Activated T-helper 1 cell treated with anti-CD3 and anti-CD28 coated beads, Interleukin-12 subunit alpha, Interleukin-12 subunit beta, Interleukin-2, Interleukin-4 antibody, amounts not matched to agents 30 ng/mL and 10 ng/mL and 1 ng/mL, durations not matched to agents 14 hours and 24 hours and 36 hours (primary cell): ENCODE results near the gene CTNND2. TPM values are rescaled to one million over a fixed set of nuclear protein-coding genes. Genes with fewer than 3 reads are reported as not detected.
"Not testable (repeated sequence)": the region's sequence is repeated elsewhere in the genome, so short reads cannot be mapped to it uniquely, and the experiment has no call there.

Experiments
- DNase-seq: peaks from one replicate; pipeline ENCODE4 v3.0.0; 2021; ENCODE audit warnings: low spot score
- H3K27ac Mint-ChIP-seq: one replicate; pipeline ENCODE4 v1.8.0; 2021; ENCODE audit warnings: mild to moderate bottlenecking, mixed read lengths
- H3K27me3 Mint-ChIP-seq: one replicate; pipeline ENCODE4 v1.8.0; 2022; ENCODE audit warnings: mild to moderate bottlenecking, moderate library complexity, mixed read lengths; ENCODE audit not compliant: insufficient read depth
- H3K36me3 Mint-ChIP-seq: one replicate; pipeline ENCODE4 v1.8.0; 2021; ENCODE audit warnings: low read depth, mixed read lengths
- H3K4me1 Mint-ChIP-seq: one replicate; pipeline ENCODE4 v1.8.0; 2021; ENCODE audit warnings: low read depth, mixed read lengths
- H3K4me3 Mint-ChIP-seq: one replicate; pipeline ENCODE4 v1.8.0; 2021; ENCODE audit warnings: mild to moderate bottlenecking, moderate library complexity, mixed read lengths
- H3K9me3 Mint-ChIP-seq: one replicate; pipeline ENCODE4 v1.8.0; 2021; ENCODE audit warnings: mixed read lengths
- intact Hi-C: fragments of 100-400 bp; cut with micrococcal nuclease; formaldehyde crosslinking; loops from one replicate; pipeline ENCODE4 v1.15.1; 2024
- total RNA-seq: library from RNA; stranded (reverse); gene quantifications from 2 replicates; pipeline ENCODE4 v1.2.3, GENCODE V29; 2022

Gene CTNND2
- total RNA-seq, 1 donor from 2014 or later, result not detected

DNA sequence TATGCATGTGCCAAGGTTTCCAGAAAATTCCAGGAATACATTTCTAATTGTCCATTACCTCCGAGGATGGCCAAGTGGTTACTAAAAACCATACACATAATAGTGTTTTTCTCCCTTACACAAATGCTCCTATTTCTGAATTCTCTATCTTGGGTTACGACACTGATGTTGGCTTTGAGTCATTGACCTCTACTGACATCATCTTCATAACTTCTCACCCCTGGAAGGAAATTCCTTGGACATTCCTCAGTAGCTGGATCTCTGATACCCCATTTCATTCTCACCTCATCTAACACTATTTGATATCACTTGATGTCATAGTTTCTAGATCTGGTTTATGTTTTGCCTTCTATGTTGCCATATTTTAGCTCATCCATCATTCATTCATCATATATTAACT lies 287.2 kb downstream of the CTNND2 start:
- no peak for DNase-seq
- Mint-ChIP-seq H3K27ac (no peak overlapping the region), H3K9me3 (no peaks in the 10 kb centered on the region), H3K27me3 (no peaks in the 10 kb centered on the region), H3K36me3 (no peaks in the 10 kb centered on the region), H3K4me3 (no peak overlapping the region), H3K4me1 (no peaks in the 10 kb centered on the region)
- intact Hi-C loops, result no loop called here

DNA sequence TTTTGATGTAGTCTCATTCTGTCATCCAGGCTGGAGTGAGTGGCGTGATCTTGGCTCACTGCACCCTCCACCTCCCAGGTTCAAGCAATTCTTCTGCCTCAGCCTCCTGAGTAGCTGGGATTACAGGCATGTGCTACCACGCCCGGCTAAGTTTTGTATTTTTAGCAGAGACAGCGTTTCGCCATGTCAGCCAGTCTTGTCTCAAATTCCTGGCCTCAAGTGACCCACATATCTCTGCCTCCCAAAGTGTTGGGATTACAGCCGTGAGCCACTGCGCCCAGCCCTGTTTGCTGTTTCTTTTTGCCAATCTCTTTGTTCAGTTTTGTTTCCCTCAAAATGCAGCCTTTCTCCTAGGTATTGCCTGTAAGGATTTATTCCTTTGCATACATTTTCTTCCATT lies 287.6 kb downstream of the CTNND2 start:
- DNase-seq, H3K27ac Mint-ChIP-seq, H3K4me1 Mint-ChIP-seq, H3K4me3 Mint-ChIP-seq, intact Hi-C loops, H3K27me3 Mint-ChIP-seq, H3K36me3 Mint-ChIP-seq, H3K9me3 Mint-ChIP-seq: not testable (repeated sequence)

DNA sequence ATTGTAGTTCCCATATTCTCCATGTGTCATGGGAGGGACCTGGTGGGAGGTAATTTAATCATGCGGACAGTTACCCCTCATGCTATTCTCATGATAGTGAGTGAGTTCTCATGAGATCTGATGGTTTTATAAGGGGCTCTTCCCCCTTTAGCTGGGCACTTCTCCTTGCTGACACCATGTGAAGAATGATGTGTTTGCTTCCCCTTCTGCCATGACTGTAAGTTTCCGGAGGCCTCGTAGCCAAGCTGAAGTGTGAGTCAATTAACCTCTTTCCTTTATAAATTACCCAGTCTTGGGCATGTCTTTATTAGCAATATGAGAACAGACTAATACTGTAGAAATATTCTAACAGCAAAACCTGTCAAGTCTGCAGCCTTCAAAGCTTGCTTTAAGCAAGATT lies 293.2 kb downstream of the CTNND2 start:
- H3K27ac Mint-ChIP-seq, result no peak overlapping the region
- no peaks in the 10 kb centered on the region for H3K4me1 Mint-ChIP-seq
- H3K36me3 Mint-ChIP-seq, result no peaks in the 10 kb centered on the region
- no peak for DNase-seq
- H3K4me3 Mint-ChIP-seq, result no peak overlapping the region
- no peaks in the 10 kb centered on the region for H3K27me3 Mint-ChIP-seq
- H3K9me3 Mint-ChIP-seq, result no peaks in the 10 kb centered on the region
- intact Hi-C loops, result no loop called here

DNA sequence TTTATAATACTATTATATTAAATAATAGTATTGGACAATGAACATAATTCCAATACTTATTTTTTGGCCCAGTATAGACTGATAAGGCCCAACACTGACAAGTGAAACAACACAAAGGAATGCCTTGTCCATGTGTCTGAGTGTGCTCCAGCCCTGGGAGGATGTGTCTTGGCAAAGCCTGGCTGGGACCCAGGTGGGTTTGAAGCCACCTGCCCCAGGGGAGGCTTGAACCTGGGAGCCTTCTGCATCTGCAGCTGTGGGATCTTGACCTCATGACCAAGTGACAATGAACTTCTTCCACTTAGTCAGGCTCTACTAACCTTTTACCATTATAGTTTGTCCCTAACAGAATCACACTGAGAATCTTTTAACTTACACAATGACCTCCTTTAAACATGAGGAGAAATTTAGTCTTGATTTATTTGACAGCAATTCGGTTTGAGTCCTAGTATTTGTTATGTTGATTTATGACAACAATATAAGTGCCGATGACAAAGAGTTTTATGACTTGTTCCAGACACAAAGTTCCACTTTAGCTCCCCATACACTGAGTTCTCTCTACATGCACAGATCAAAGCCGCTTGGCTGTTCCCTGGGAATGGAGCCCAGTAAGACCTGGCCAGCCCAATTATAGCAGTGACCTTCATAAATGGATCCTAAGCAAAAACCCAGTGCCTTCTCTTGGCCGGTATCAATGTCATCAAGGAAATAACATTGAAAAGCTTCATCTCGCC lies 294.5 kb downstream of the CTNND2 start:
- no peak overlapping the region for H3K27ac Mint-ChIP-seq
- no peak overlapping the region for H3K4me3 Mint-ChIP-seq
- intact Hi-C loops, result no loop called here
- no peaks in the 10 kb centered on the region for H3K9me3 Mint-ChIP-seq
- H3K27me3 Mint-ChIP-seq, result no peaks in the 10 kb centered on the region
- H3K36me3 Mint-ChIP-seq, result no peaks in the 10 kb centered on the region
- no peaks in the 10 kb centered on the region for H3K4me1 Mint-ChIP-seq
- DNase-seq, result no peak

DNA sequence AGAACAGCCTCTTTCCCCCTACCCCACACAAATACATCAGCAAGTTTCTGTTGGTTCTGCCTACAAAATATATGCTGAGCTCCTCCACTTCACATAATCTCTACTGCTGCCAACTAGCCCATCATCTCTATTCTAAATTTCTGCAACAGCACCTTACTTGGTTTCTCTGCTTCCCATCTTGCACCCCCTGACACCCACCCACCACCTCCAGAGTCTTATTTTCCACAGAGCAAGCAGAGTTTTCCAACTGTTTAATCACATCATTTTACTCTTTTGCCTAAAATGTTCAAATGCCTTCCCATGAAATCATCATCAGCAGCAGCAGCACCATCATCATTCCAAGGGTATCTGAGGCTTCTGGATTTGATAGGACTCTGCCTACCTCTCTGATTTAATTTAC lies 295.7 kb downstream of the CTNND2 start:
- intact Hi-C loops, result no loop called here
- H3K4me1 Mint-ChIP-seq, result no peaks in the 10 kb centered on the region
- DNase-seq, result no peak

DNA sequence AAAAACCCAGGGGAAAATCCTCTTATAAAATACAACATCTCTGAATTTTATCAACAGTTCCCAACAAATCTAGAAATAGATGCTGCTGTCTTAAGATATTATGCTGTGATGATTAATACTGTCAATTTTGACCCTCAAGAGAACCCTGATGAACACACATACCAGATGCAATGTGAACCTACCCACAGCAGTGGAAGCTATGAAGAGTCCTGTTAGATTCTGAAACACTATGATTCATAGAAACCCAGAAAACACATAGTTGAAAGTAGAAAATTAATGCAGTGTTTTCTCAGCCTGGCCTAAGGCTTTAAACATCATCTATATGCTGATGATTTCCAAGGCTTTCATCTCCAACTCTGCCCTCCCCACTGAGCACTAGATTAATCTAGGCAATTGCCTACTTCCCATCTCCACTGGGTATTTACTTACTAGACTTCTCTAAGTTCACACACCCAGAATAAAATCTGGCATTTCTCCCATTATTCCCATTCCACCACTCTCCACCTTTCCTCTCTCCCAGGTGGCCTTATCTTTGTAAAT lies 296.2 kb downstream of the CTNND2 start:
- H3K4me1 Mint-ChIP-seq, result no peaks in the 10 kb centered on the region
- H3K36me3 Mint-ChIP-seq, result no peaks in the 10 kb centered on the region
- H3K27ac Mint-ChIP-seq, result no peak overlapping the region
- H3K4me3 Mint-ChIP-seq, result no peak overlapping the region
- no peak for DNase-seq
- no peaks in the 10 kb centered on the region for H3K9me3 Mint-ChIP-seq
- H3K27me3 Mint-ChIP-seq, result no peaks in the 10 kb centered on the region
- intact Hi-C loops, result no loop called here

More for the DNA sequence above, 295.7 kb downstream of the CTNND2 start:
- H3K27ac Mint-ChIP-seq, result no peak overlapping the region
- no peaks in the 10 kb centered on the region for H3K36me3 Mint-ChIP-seq
- no peaks in the 10 kb centered on the region for H3K27me3 Mint-ChIP-seq
- H3K4me3 Mint-ChIP-seq, result no peak overlapping the region
- H3K9me3 Mint-ChIP-seq, result no peaks in the 10 kb centered on the region

DNA sequence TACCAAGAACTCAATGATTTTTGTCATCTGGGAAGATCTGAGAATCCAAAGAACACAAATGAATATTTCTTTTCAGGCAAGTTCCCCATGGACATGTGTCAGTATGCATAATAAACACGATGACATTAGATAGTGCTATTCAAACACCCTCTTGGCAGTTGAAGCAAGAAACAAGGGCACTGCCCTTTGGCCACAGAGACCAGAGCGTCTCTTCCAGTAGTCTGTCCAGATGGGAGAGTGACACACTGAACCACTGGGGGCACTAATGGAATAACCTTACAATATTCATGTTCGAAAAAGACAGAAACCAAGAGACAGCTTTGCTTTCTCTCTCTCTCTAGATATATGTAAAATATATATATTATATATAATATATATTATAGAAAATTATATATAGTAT lies 301.9 kb downstream of the CTNND2 start:
- no peaks in the 10 kb centered on the region for H3K36me3 Mint-ChIP-seq
- H3K9me3 Mint-ChIP-seq, result no peaks in the 10 kb centered on the region
- H3K27ac Mint-ChIP-seq, result no peak overlapping the region
- H3K4me3 Mint-ChIP-seq, result no peak overlapping the region
- intact Hi-C loops, result no loop called here
- no peaks in the 10 kb centered on the region for H3K27me3 Mint-ChIP-seq
- DNase-seq, result no peak
- no peaks in the 10 kb centered on the region for H3K4me1 Mint-ChIP-seq

DNA sequence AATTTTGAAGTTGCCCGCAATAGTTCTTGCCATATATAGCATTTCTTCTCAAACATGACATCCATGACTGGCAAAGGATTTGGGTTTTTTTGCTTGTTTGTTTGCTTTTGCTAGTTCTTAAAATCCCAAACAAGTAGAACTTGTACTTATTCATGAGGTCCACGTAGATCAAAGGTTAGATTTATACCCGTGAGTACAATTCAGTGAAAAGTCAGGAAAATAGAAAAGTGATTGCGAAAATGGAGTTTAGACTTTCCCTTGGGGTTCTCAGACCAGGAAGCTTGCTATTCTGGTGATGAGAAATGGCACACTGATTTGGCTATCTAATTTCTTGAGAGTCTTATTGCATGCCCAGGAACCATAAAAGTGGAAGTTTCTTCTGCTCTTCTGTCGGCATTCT lies 304.7 kb downstream of the CTNND2 start:
- no peaks in the 10 kb centered on the region for H3K36me3 Mint-ChIP-seq

DNA sequence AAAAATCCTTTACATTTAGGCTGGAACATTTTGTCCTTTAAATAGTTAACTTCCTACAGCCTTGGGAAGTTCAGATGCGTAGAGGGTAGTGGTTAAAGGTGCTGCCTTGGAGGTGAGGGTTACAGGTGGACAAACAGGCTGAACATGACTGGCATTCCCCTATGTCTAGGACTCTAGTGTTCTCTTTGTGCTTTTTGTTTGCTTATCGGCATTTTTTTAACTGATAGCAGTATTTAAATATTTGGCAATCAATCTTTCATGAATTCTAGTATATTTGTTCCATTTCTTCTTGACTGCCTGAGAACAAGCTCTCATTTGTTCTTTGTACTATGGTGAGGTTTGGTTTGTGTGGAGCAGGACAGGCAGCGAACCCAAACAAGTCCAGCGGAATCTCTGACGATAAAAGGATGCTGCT lies 307.6 kb downstream of the CTNND2 start:
- Mint-ChIP-seq H3K9me3 (no peaks in the 10 kb centered on the region), H3K27ac (no peak overlapping the region), H3K36me3 (no peaks in the 10 kb centered on the region), H3K27me3 (no peaks in the 10 kb centered on the region), H3K4me1 (no peaks in the 10 kb centered on the region), H3K4me3 (no peak overlapping the region)
- intact Hi-C loops, result no loop called here
- DNase-seq, result no peak

More for the DNA sequence above, 304.7 kb downstream of the CTNND2 start:
- H3K27me3 Mint-ChIP-seq, result no peaks in the 10 kb centered on the region
- no peak overlapping the region for H3K27ac Mint-ChIP-seq
- no peak for DNase-seq
- intact Hi-C loops, result no loop called here
- H3K4me3 Mint-ChIP-seq, result no peak overlapping the region
- H3K9me3 Mint-ChIP-seq, result no peaks in the 10 kb centered on the region
- H3K4me1 Mint-ChIP-seq, result no peaks in the 10 kb centered on the region

DNA sequence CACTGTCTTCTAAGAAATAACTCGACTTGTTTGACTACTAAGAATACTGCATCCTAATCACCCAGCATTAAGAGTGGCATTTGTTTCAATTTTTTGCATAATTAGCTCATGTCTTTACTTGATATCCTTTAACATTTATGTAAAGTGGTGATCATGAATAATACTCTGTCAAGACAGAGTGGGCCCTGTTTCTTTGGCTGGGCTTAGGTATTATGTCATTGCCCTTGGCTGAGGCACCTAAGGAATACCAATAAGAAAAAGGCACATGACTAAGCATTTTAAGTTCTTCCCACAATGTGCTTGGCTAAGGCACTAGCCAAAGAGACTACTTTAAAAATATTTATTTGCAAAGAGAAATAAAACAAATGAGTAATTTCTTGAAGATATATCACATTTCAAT lies 308.1 kb downstream of the CTNND2 start:
- intact Hi-C loops, result no loop called here
- H3K27ac Mint-ChIP-seq, result no peak overlapping the region
- no peak overlapping the region for H3K4me3 Mint-ChIP-seq
- no peak for DNase-seq
- no peaks in the 10 kb centered on the region for H3K27me3 Mint-ChIP-seq
- no peaks in the 10 kb centered on the region for H3K36me3 Mint-ChIP-seq
- no peaks in the 10 kb centered on the region for H3K4me1 Mint-ChIP-seq
- H3K9me3 Mint-ChIP-seq, result no peaks in the 10 kb centered on the region

DNA sequence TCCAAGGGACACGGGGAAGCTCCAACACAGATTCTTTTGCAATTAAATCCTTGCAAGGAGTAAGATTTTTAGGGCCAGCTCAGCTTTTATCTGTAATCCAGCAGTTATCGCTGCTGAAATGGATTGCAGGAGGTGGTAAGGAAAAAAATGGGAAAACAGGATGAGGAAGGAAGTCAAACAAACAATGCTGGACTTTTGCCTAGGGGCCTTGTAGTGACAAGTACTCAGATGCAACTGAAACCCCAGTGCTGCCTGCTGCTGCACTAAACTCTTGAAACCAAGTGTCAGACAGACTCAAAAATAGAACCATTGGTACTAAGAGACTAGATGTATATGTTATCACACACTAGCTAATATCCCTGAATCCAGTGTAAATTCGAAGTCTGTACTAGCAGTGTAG lies 309.2 kb downstream of the CTNND2 start:
- Mint-ChIP-seq H3K9me3 (no peaks in the 10 kb centered on the region), H3K4me3 (no peak overlapping the region), H3K27ac (no peak overlapping the region), H3K36me3 (no peaks in the 10 kb centered on the region), H3K4me1 (no peaks in the 10 kb centered on the region), H3K27me3 (no peaks in the 10 kb centered on the region)
- no peak for DNase-seq
- intact Hi-C loops, result no loop called here

DNA sequence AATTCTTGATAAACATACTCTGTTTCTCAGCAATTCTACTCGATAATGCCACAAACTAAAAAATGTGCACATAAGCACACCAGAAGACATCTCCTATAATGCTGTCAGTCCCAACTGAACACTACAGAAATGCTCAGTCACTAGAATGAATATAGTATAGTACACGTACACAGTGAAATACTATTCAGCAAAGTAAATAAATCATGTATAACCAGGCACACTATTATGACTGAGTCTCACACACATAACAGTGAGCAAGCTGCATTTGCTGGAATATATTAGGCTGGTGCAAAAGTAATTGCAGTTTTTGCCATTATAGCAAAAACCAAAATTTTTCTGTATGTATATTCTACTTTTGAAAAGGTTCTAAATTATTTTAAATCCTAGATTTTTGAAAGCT lies 310.2 kb downstream of the CTNND2 start:
- no peak overlapping the region for H3K27ac Mint-ChIP-seq
- H3K9me3 Mint-ChIP-seq, result no peaks in the 10 kb centered on the region
- no peaks in the 10 kb centered on the region for H3K4me1 Mint-ChIP-seq
- no peak for DNase-seq
- no peak overlapping the region for H3K4me3 Mint-ChIP-seq
- no peaks in the 10 kb centered on the region for H3K36me3 Mint-ChIP-seq
- intact Hi-C loops, result no loop called here
- H3K27me3 Mint-ChIP-seq, result no peaks in the 10 kb centered on the region

DNA sequence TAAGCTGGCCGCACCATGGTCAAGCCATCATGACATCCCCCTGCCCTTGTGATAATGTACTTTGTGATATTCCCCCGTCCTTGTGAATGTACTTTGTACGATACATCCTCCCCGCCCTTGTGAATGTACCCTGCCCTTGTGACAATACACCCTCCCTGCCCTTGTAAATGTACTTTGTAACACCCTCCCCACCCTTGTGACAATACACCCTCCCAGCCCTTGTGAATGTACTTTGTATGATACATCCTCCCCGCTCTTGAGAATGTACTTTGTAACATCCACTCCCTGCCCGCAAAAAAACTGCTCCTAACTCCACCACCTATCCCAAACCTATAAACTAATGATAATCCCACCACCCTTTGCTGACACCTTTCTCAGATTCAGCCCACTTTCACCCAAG lies 313.8 kb downstream of the CTNND2 start:
- H3K36me3 Mint-ChIP-seq, result no peaks in the 10 kb centered on the region
- intact Hi-C loops, result no loop called here
- no peak overlapping the region for H3K27ac Mint-ChIP-seq
- H3K9me3 Mint-ChIP-seq, result no peaks in the 10 kb centered on the region
- no peak overlapping the region for H3K4me3 Mint-ChIP-seq
- DNase-seq, result no peak
- no peaks in the 10 kb centered on the region for H3K27me3 Mint-ChIP-seq
- H3K4me1 Mint-ChIP-seq, result no peaks in the 10 kb centered on the region

DNA sequence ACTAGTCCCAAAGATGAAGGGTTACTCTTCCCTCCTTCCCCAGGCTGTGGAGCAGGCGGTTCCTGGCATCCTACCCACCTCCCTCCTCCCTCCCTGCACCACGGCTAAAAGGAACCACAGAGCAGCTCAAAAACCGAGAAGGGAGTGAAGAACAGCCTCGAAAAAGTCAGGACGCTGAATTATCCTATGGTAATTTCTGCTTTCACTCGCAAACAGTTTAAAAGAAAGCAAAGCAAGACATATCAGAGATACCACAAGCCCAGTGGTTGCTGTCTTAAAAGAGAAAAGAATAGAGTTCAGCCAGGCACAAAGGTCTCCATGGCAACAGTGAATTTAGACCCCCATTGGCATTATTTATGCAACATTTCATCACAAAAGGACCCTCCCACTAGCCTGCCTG lies 315.4 kb downstream of the CTNND2 start:
- Mint-ChIP-seq H3K4me3 (no peak overlapping the region), H3K36me3 (no peaks in the 10 kb centered on the region), H3K4me1 (no peaks in the 10 kb centered on the region), H3K27ac (no peak overlapping the region), H3K9me3 (no peaks in the 10 kb centered on the region), H3K27me3 (no peaks in the 10 kb centered on the region)
- intact Hi-C loops, result no loop called here
- no peak for DNase-seq
